IPS-20b (cell line): ENCODE measurements around the gene TESK2.
A peak's percentile ranks its signal among the peaks of the same experiment; 100 is the strongest.
"Not testable (repeated sequence)": the region's sequence is repeated elsewhere in the genome, so short reads cannot be mapped to it uniquely, and the experiment has no call there.

Source experiments
- H3K27ac ChIP-seq: one replicate; pipeline ENCODE4 v1.5.1; 2013; ENCODE audit warnings: low read length
- H3K27me3 ChIP-seq: 2 replicates; pipeline ENCODE4 v1.6.1; 2013; ENCODE audit warnings: mild to moderate bottlenecking, low read length, inconsistent platforms; ENCODE audit not compliant: insufficient read depth
- H3K36me3 ChIP-seq: 2 replicates; pipeline ENCODE4 v1.6.1; 2013; ENCODE audit warnings: low read depth, mild to moderate bottlenecking, inconsistent platforms, low read length, moderate library complexity; ENCODE audit not compliant: insufficient read depth
- H3K4me1 ChIP-seq: 2 replicates; pipeline ENCODE4 v1.6.1; 2013; ENCODE audit warnings: mild to moderate bottlenecking, control low read depth, inconsistent platforms, low read length, moderate library complexity; ENCODE audit not compliant: insufficient read depth
- H3K4me3 ChIP-seq: 2 replicates; pipeline ENCODE4 v1.5.1; 2013; ENCODE audit warnings: mild to moderate bottlenecking, low read length, inconsistent platforms
- H3K9ac ChIP-seq: 2 replicates; pipeline ENCODE4 v1.6.1; 2013; ENCODE audit warnings: low read depth, mild to moderate bottlenecking, inconsistent platforms, low read length, moderate library complexity
- H3K9me3 ChIP-seq: 2 replicates; pipeline ENCODE4 v1.6.1; 2013; ENCODE audit warnings: mild to moderate bottlenecking, low read depth, low read length, inconsistent platforms; ENCODE audit not compliant: insufficient read depth

Gene TESK2

GRCh38 chr1:45519774-45520173 lies 28.8 kb upstream of the TESK2 start:
- H3K27me3 ChIP-seq, H3K9me3 ChIP-seq, H3K27ac ChIP-seq: not testable (repeated sequence)
- peak overlapping the region; percentile 55; the same call in 1 of the 2 replicates for H3K9ac ChIP-seq
- peak overlapping the region; percentile 93 for H3K4me3 ChIP-seq
- peaks cover 10% of the 10 kb centered on the region; the same call in 1 of the 2 replicates for H3K4me1 ChIP-seq
- peaks cover 50% of the 10 kb centered on the region for H3K36me3 ChIP-seq

- peak overlapping the region; percentile 2; the same call in 1 of the 2 replicates for H3K9ac ChIP-seq
- no peak overlapping the region for H3K27ac ChIP-seq
- H3K36me3 ChIP-seq: peaks cover 59% of the 10 kb centered on the region
- H3K9me3 ChIP-seq: no peaks in the 10 kb centered on the region
- no peaks in the 10 kb centered on the region for H3K27me3 ChIP-seq
- peaks cover 10% of the 10 kb centered on the region; the same call in 1 of the 2 replicates for H3K4me1 ChIP-seq
- peak overlapping the region; percentile 93 for H3K4me3 ChIP-seq
Observed at GRCh38 chr1:45518910-45519309, 27.9 kb upstream of the TESK2 start.

GRCh38 chr1:45518366-45518765 lies 27.4 kb upstream of the TESK2 start:
- H3K4me3 ChIP-seq, H3K27me3 ChIP-seq, H3K9ac ChIP-seq, H3K9me3 ChIP-seq, H3K27ac ChIP-seq: not testable (repeated sequence)
- Histone ChIP-seq H3K4me1 (peaks cover 10% of the 10 kb centered on the region; the same call in 1 of the 2 replicates), H3K36me3 (peaks cover 64% of the 10 kb centered on the region)

GRCh38 chr1:45516465-45516864 lies 25.5 kb upstream of the TESK2 start:
- Histone ChIP-seq H3K9me3 (no peaks in the 10 kb centered on the region), H3K27ac (no peak overlapping the region), H3K36me3 (peaks cover 83% of the 10 kb centered on the region), H3K9ac (no peak overlapping the region), H3K4me3 (no peak overlapping the region), H3K27me3 (no peaks in the 10 kb centered on the region), H3K4me1 (no peaks in the 10 kb centered on the region)

- Histone ChIP-seq H3K4me3 (no peak overlapping the region), H3K9ac (no peak overlapping the region), H3K9me3 (no peaks in the 10 kb centered on the region), H3K4me1 (no peaks in the 10 kb centered on the region), H3K36me3 (peaks cover 87% of the 10 kb centered on the region), H3K27me3 (no peaks in the 10 kb centered on the region), H3K27ac (no peak overlapping the region)
Observed at GRCh38 chr1:45516036-45516435, 25.1 kb upstream of the TESK2 start.

GRCh38 chr1:45513532-45514260 lies 22.7 kb upstream of the TESK2 start:
- H3K27me3 ChIP-seq, H3K27ac ChIP-seq, H3K4me3 ChIP-seq, H3K9me3 ChIP-seq, H3K4me1 ChIP-seq, H3K9ac ChIP-seq: not testable (repeated sequence)
- H3K36me3 ChIP-seq: peaks cover 99% of the 10 kb centered on the region

- Histone ChIP-seq H3K4me3 (no peak overlapping the region), H3K9ac (no peak overlapping the region), H3K27me3 (no peaks in the 10 kb centered on the region), H3K9me3 (no peaks in the 10 kb centered on the region), H3K27ac (no peak overlapping the region), H3K4me1 (no peaks in the 10 kb centered on the region), H3K36me3 (peaks cover 98% of the 10 kb centered on the region)
Observed at GRCh38 chr1:45512641-45513054, 21.7 kb upstream of the TESK2 start.

- H3K27me3 ChIP-seq: no peaks in the 10 kb centered on the region
- no peak overlapping the region for H3K4me3 ChIP-seq
Observed at GRCh38 chr1:45510972-45511527, 20.1 kb upstream of the TESK2 start.

GRCh38 chr1:45510036-45510971 lies 19.3 kb upstream of the TESK2 start:
- Histone ChIP-seq H3K36me3 (peaks cover 79% of the 10 kb centered on the region), H3K4me1 (no peaks in the 10 kb centered on the region), H3K9ac (no peak overlapping the region), H3K4me3 (no peak overlapping the region), H3K27ac (no peak overlapping the region), H3K9me3 (no peaks in the 10 kb centered on the region), H3K27me3 (no peaks in the 10 kb centered on the region)

More at GRCh38 chr1:45510972-45511527, 20.1 kb upstream of the TESK2 start:
- H3K27ac ChIP-seq: no peak overlapping the region
- H3K36me3 ChIP-seq: peaks cover 86% of the 10 kb centered on the region
- no peaks in the 10 kb centered on the region for H3K4me1 ChIP-seq
- no peak overlapping the region for H3K9ac ChIP-seq
- no peaks in the 10 kb centered on the region for H3K9me3 ChIP-seq

- peaks cover 64% of the 10 kb centered on the region for H3K36me3 ChIP-seq
- H3K9ac ChIP-seq: no peak overlapping the region
- H3K4me3 ChIP-seq: no peak overlapping the region
- H3K9me3 ChIP-seq: no peaks in the 10 kb centered on the region
- no peaks in the 10 kb centered on the region for H3K27me3 ChIP-seq
- H3K4me1 ChIP-seq: no peaks in the 10 kb centered on the region
- no peak overlapping the region for H3K27ac ChIP-seq
Observed at GRCh38 chr1:45508295-45509151, 17.6 kb upstream of the TESK2 start.

GRCh38 chr1:45507893-45508292 lies 16.9 kb upstream of the TESK2 start:
- no peaks in the 10 kb centered on the region for H3K9me3 ChIP-seq
- no peak overlapping the region for H3K27ac ChIP-seq

More at GRCh38 chr1:45507893-45508292, 16.9 kb upstream of the TESK2 start:
- H3K36me3 ChIP-seq: peaks cover 58% of the 10 kb centered on the region
- no peak overlapping the region for H3K4me3 ChIP-seq
- no peaks in the 10 kb centered on the region for H3K27me3 ChIP-seq
- H3K9ac ChIP-seq: no peak overlapping the region
- H3K4me1 ChIP-seq: no peaks in the 10 kb centered on the region
